ENCODE data around the gene HTR3E. TPM values are rescaled to one million over a fixed set of nuclear protein-coding genes. Genes with fewer than 3 reads are reported as not detected.

The HTR3E gene
- total RNA-seq, 4 donors from 2014 or later, result 0.80 to 1.8 (median 1.3) TPM; not detected in 1

DNA sequence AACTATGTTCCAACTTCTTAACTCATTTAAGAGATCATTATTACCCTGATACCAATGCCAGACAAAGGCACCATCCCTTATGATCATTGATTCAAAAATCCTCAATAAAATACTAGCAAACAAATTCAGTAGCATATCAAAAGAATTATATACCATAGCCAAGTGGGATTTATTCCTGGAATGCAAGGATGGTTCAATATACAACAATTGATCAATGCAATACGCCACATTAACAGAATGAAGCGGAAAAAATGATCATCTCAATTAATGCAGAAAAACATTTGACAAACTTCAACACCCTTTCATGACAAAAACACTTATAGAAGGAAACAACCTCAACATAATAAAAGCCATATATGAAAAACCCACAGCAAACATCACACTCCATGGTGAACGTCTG, 4.7 kb upstream of the HTR3E start:
- Histone ChIP-seq H3K4me3 (no peak overlapping the region), H3K27me3 (no peaks in the 10 kb centered on the region), H3K36me3 (no peaks in the 10 kb centered on the region), H3K4me1 (no peaks in the 10 kb centered on the region), H3K27ac (no peak overlapping the region), H3K9me3 (peaks cover 8 to 24% of the 10 kb centered on the region in 2 donors)
- TF ChIP-seq EP300 (IDR thresholded peaks at IDR 0.05; ENCODE audit: low read depth) (no peak), POLR2AphosphoS5 (IDR thresholded peaks at IDR 0.05) (no peak), POLR2A (IDR thresholded peaks at IDR 0.05) (no peak)
- TF ChIP-seq, protein P1, sequence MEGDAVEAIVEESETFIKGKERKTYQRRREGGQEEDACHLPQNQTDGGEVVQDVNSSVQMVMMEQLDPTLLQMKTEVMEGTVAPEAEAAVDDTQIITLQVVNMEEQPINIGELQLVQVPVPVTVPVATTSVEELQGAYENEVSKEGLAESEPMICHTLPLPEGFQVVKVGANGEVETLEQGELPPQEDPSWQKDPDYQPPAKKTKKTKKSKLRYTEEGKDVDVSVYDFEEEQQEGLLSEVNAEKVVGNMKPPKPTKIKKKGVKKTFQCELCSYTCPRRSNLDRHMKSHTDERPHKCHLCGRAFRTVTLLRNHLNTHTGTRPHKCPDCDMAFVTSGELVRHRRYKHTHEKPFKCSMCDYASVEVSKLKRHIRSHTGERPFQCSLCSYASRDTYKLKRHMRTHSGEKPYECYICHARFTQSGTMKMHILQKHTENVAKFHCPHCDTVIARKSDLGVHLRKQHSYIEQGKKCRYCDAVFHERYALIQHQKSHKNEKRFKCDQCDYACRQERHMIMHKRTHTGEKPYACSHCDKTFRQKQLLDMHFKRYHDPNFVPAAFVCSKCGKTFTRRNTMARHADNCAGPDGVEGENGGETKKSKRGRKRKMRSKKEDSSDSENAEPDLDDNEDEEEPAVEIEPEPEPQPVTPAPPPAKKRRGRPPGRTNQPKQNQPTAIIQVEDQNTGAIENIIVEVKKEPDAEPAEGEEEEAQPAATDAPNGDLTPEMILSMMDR (IDR thresholded peaks at IDR 0.05), result no peak
- DNase-seq, result no peak
- 94 to 97% methylated on average over 3 of the region's 3 CpGs for whole genome bisulfite sequencing, 2 donors (ENCODE audit: low coverage in 1 of 2)
- in situ Hi-C loops (cut with MboI; ENCODE audit: low pct_ligation_motif_present in 1 of 4, low pct_unique_long_range_greater_than_20kb in 1 of 4, low sequenced_read_pairs in 3 of 4), result no loop called here
- intact Hi-C loops (cut with DNase I; ENCODE audit: low total_unique reads), result no loop called here

DNA sequence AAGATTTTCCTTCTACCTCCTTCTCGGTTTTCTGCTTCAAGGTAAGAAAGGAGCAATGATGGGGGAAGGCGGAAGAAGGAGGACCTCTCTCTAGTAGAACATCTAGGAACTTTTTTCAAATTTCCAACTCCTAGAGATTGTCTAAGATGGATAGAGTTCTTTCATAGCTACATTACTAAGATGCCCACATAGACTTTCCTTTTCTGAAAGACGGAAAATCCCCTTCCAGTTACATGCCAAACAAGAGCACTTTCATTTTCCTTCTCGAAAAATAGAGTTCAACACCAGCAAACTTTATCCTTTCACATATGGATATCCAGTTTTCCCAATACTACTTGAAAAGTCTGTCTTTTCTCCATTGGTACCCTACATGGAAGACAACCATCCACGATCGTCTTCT, 692 bp downstream of the HTR3E start:
- 89 to 90% methylated on average over 6 of the region's 6 CpGs for WGBS, 2 donors (ENCODE audit: low coverage in 1 of 2)
- Histone ChIP-seq H3K27ac (no peak overlapping the region), H3K4me1 (peaks cover 0 to 3% (median 0%) of the 10 kb centered on the region in 4 donors), H3K27me3 (no peaks in the 10 kb centered on the region), H3K4me3 (no peak overlapping the region), H3K9me3 (peaks cover 4 to 8% of the 10 kb centered on the region in 2 donors), H3K36me3 (no peaks in the 10 kb centered on the region)
- in situ Hi-C loops (cut with MboI; ENCODE audit: low pct_ligation_motif_present in 1 of 4, low pct_unique_long_range_greater_than_20kb in 1 of 4, low sequenced_read_pairs in 3 of 4), result no loop called here
- no peak for DNase-seq
- TF ChIP-seq POLR2A (IDR thresholded peaks at IDR 0.05), result no peak
- TF ChIP-seq EP300 (IDR thresholded peaks at IDR 0.05; ENCODE audit: low read depth), result no peak
- TF ChIP-seq, protein P1 (IDR thresholded peaks at IDR 0.05), result no peak
- no peak for TF ChIP-seq POLR2AphosphoS5 (IDR thresholded peaks at IDR 0.05)
- intact Hi-C loops (cut with DNase I; ENCODE audit: low total_unique reads), result no loop called here

DNA sequence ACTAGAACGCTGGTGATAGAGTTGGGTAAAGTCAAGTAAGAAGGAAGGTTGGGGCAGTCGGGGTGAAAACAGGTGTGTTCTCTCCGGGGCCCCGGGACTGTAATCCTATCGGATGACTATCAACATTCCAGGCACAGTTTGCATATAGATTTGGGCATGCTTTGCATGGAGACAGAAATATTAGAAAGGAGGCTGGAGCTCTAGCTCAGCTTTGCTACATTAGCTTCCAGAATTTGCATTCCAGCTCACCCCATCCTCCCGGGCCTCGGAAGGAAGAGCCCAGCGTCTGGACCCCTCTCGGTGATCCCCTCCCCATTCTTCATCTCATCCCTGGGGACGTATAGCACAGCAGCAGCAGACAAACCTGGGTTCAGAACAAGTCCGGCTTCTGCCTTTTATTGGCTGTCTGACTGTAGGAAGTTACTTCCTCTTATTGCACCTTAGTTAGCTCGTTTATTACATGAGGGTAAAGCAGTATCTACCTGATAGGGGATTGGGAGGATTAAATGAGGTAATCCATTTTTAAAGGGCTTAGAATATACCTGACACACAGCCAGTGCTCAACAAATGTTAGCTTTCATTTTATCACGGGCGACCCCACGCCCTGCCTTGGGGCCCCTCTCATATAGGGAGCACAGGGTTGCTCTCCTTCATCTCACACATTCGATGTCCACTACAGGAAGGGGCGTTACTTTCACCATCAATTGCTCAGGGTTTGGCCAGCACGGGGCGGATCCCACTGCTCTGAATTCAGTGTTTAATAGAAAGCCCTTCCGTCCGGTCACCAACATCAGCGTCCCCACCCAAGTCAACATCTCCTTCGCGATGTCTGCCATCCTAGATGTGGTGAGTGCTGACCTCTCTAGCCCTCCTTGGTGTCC, 3.2 kb downstream of the HTR3E start:
- no peak for DNase-seq
- no peaks in the 10 kb centered on the region for H3K36me3 ChIP-seq

DNA sequence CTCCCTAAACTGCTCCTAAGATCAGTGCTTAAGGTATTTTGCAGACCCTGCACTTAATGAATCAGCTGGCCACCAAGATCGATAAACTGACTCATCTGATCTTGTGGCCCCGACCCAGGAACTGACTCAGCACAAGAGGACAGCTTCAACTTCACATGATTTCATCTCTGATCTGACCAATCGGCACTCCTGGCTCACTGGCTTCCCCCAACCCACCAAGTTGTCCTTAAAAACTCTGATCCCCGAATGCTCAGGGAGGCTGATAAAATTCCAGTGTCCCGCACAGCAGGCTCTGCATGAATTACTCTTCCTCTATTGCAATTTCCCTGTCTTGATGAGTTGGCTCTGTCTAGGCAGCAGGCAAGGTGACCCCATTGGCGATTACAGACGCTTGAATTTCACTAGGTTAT, 13.5 kb downstream of the HTR3E start:
- no peak for DNase-seq

More for the DNA sequence above, 3.2 kb downstream of the HTR3E start:
- WGBS, 2 donors (ENCODE audit: low coverage in 1 of 2), result 40 to 56% methylated on average over 6 to 24 of the region's 24 CpGs
- H3K27me3 ChIP-seq, result no peaks in the 10 kb centered on the region
- in situ Hi-C loops (cut with MboI; ENCODE audit: low pct_ligation_motif_present in 1 of 4, low pct_unique_long_range_greater_than_20kb in 1 of 4, low sequenced_read_pairs in 3 of 4) (no loop called here), intact Hi-C loops (cut with DNase I; ENCODE audit: low total_unique reads) (no loop called here)
- H3K4me1 ChIP-seq, result peaks cover 0 to 3% (median 0%) of the 10 kb centered on the region in 4 donors
- TF ChIP-seq POLR2A (IDR thresholded peaks at IDR 0.05) (no peak), EP300 (IDR thresholded peaks at IDR 0.05; ENCODE audit: low read depth) (no peak), POLR2AphosphoS5 (IDR thresholded peaks at IDR 0.05) (no peak)
- TF ChIP-seq, protein P1 (IDR thresholded peaks at IDR 0.05), result no peak
- no peak overlapping the region for H3K4me3 ChIP-seq
- H3K27ac ChIP-seq, result no peak overlapping the region
- H3K9me3 ChIP-seq, result no peaks in the 10 kb centered on the region

More for the DNA sequence above, 13.5 kb downstream of the HTR3E start:
- intact Hi-C loops (cut with DNase I; ENCODE audit: low total_unique reads), result no loop called here
- in situ Hi-C loops (cut with MboI; ENCODE audit: low pct_ligation_motif_present in 1 of 4, low pct_unique_long_range_greater_than_20kb in 1 of 4, low sequenced_read_pairs in 3 of 4), result no loop called here
- Histone ChIP-seq H3K9me3 (no peaks in the 10 kb centered on the region), H3K27ac (no peak overlapping the region), H3K4me3 (no peak overlapping the region), H3K4me1 (no peaks in the 10 kb centered on the region), H3K27me3 (no peaks in the 10 kb centered on the region), H3K36me3 (no peaks in the 10 kb centered on the region)
- WGBS, 2 donors (ENCODE audit: low coverage in 1 of 2), result 69 to 70% methylated on average over 3 to 7 of the region's 7 CpGs
- TF ChIP-seq, protein P1 (IDR thresholded peaks at IDR 0.05), result no peak
- TF ChIP-seq POLR2AphosphoS5 (IDR thresholded peaks at IDR 0.05) (no peak), POLR2A (IDR thresholded peaks at IDR 0.05) (no peak), EP300 (IDR thresholded peaks at IDR 0.05; ENCODE audit: low read depth) (no peak)
